AG08395 (cell line): Measurements from ENCODE around the gene LRRC37A2.
"Not testable (repeated sequence)": the region's sequence is repeated elsewhere in the genome, so short reads cannot be mapped to it uniquely, and the experiment has no call there.

Experiments
- DNase-seq: peaks from one replicate; pipeline ENCODE4 v3.0.0; 2012; ENCODE audit warnings: mixed read lengths, low spot score

The LRRC37A2 gene

DNA sequence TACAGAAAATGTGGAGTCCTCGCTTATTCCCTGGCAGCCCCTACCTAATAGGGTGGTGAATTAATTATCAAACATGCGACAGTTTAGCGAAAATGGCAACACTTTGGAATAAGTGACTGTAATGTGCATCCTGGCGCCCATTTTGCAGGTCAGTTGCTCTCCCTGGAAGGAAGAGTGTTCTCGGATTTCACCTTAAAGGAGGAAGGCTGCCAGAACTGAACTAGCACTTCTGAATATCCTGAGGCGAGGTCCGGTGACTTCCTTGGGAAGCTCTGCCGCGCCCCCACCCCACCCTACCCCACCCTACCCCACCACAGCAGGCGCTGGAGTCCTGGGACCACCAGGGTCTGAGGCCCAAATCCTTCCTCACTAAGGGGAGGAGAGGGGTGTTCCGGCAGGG, at the start of gene LRRC37A2:
Gene LRRC37A2, plus strand, starts transcription at position 301 of the 400 bp plus-strand sequence. CDS start 245 bp downstream, outside the sequence.
- not testable (repeated sequence) for DNase-seq

GRCh38 chr17:46467618-46468017, 44.6 kb upstream of the LRRC37A2 start:
- DNase-seq: not testable (repeated sequence)

DNA sequence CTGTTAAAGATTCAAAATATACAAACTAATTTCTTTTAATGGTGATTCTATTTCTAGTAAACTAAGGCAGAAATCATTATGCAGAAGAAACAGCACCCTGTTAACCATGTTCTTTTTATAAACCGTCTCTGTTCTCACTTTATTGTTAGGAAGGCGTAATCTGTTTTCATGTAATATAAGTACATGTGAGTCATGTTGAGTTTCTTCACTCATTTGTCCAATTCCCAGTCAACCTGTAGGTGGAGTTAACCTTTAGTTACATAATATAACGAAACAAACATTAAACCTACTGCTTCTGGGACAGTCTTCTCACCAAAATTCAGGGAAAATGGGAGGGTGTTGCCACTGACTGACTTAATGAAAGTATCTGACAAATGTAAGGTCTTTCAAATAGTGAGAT, 37.8 kb upstream of the LRRC37A2 start:
- not testable (repeated sequence) for DNase-seq

DNA sequence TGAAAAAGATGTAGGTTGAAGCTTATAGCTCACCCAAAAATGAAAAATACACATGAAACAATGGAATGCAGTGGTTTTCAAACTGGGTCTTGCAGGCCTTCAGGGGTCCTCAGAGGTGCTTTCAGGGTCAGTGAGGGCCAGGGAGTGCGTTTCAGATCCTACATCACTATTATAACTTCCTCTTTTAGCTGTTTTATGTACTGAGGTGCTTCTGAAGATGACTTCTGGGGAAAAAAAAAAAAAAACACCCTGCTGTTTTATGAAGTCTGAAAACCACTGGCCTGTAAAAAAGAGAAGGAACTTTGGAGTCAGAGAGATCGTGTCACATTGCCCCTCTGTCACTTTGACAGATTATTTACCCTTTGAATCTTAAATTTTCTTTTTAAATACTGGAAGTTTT, 36.7 kb upstream of the LRRC37A2 start:
- not testable (repeated sequence) for DNase-seq

GRCh38 chr17:46478823-46479222, 33.4 kb upstream of the LRRC37A2 start:
- not testable (repeated sequence) for DNase-seq

DNA sequence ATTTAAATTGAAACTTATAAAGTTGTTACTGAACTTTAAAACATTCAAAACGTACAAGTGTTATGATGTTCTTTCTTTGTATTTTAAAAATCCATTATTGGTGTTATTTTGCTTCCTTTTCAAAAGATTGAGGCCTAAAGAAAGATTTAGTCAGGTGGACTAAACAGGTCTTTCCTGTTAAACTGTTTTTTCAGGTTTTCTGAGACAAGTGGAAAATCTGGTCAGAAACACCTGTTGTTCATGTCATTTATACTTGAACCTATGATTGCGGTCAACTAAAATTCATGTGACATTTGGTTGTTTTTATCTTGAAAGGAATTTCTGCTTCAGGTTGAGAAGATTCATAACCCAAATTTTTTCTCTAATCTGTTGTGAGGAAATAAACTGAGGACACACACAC, 31.0 kb upstream of the LRRC37A2 start:
- not testable (repeated sequence) for DNase-seq

DNA sequence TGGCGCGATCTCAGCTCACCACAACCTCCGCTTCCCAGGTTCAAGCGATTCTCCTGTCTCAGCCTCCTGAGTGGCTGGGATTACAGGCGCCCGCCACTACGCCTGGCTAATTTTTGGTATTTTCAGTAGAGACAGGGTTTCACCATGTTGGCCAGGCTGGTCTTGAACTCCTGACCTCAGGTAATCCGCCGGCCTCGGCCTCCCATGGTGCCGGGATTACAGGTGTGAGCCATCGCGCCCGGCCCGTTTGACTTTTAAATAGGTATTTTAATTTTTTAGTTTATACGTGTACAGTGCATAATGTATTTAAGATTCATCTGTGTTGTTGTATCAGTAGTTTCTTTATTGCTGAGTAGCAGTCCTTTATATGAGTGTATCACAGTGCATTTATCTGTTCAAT, 20.2 kb upstream of the LRRC37A2 start:
- not testable (repeated sequence) for DNase-seq

DNA sequence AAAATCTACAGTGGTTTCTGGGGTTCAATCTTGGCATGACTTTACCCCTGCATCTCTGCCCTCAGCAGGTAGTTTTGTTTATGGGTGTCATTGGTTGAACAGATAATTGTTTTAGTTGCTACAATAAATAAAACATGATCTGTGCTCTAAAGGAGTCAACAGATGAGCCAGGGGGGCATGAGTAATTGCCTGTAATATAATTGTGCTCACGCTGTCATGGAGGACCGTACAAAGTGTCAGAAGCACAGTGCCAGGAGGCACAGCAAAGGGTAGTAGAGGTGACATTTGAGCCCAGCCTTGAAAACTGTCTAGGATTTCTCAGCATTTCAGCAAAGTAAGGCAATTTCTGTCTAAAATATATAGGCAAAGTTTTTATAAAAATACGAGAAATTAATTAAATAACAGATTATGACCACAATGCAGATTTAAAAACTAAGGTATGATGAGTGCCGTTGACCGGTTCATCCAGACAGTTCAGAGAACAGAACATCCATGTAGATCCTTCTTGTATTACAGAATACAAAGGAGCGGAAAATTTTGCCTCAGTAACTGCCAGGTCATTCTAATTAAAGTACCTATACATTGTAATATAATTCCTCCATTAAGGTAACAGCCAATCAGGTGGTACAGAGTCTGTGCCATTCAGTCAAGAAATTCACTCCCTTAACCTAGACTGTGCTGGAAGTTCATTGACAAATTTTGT, 12.7 kb upstream of the LRRC37A2 start:
- DNase-seq: not testable (repeated sequence)

DNA sequence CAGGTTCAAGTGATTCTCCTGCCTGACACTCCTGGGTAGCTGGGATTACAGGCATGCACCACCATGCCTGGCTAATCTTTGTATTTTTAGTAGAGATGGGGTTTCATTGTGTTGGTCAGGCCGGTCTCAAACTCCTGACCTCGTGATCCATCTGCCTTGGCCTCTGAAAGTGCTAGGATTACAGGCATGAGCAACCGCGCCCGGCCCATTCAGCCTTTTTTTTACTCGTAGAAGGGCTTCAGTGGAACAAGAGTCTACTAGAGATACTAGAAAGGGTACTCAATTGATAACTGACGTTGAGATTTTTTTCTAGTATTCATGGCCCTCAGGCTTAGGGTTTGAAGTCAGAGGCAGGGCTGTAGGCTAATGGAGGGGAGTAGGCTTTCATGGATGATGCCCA, 6.4 kb upstream of the LRRC37A2 start:
- not testable (repeated sequence) for DNase-seq

- not testable (repeated sequence) for DNase-seq
These were observed 22.4 kb downstream of the LRRC37A2 start for GRCh38 chr17:46534716-46535115.

DNA sequence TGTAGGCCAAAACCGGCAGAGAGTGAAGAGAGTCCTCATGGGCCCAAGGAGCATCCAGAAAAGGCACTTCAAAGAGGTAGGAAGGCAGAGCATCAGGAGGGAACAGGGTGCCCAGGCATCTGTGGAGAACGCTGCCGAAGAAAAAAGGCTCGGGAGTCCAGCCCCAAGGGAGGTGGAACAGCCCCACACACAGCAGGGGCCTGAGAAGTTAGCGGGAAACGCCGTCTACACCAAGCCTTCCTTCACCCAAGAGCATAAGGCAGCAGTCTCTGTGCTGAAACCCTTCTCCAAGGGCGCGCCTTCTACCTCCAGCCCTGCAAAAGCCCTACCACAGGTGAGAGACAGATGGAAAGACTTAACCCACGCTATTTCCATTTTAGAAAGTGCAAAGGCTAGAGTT, 36.3 kb downstream of the LRRC37A2 start:
- DNase-seq: not testable (repeated sequence)

GRCh38 chr17:46559155-46559554, 46.9 kb downstream of the LRRC37A2 start:
- DNase-seq: not testable (repeated sequence)

DNA sequence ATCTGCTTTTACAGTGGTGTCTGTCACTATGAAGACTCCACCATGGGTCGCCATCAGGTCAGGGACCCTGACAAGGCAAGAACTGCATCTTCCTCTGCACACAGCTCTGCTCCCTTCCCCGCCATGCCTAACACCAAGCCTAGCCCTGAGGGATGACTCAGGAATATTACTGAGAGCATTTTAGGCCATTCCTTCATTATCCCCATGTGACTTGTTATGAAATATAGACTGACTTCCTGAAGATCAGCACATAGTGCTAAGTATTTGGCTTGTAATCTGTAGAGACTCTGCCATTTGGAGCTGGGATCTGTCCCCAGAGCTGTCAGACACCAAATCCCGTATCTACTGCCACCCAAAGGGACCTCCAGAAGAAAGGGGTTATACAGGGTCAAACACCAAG, 47.8 kb downstream of the LRRC37A2 start:
- DNase-seq: not testable (repeated sequence)

GRCh38 chr17:46566284-46566683, 54.0 kb downstream of the LRRC37A2 start:
- DNase-seq: not testable (repeated sequence)

DNA sequence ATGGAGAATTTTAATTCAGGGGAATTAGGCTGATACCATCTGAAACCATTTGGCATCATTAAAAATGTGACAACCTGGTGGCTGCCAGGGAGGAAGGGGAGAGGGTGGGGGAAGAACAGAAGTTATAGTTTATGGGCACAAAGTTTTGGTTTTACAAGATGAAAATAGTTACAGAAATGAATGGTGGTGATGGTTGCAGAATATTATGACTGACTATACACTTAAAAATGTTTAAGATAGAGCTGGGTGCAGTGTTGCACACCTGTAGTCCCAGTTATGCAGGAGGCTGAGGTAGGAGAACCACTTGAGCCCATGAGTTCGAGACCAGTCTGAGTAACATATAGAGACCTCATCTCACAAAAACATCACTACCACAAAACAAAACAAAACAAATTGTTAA, 54.7 kb downstream of the LRRC37A2 start:
- not testable (repeated sequence) for DNase-seq

- DNase-seq: not testable (repeated sequence)
These were observed 59.5 kb downstream of the LRRC37A2 start for GRCh38 chr17:46571796-46572195.

- not testable (repeated sequence) for DNase-seq
These were observed 67.1 kb downstream of the LRRC37A2 start, which contains the start of gene ARL17A for GRCh38 chr17:46579083-46580075. TSS of gene ARL17A (minus strand) at chr17:46579691. CDS start at chr17:46576322, 3,369 bp downstream.

- not testable (repeated sequence) for DNase-seq
These were observed 67.8 kb downstream of the LRRC37A2 start for GRCh38 chr17:46580082-46580481.

- DNase-seq: not testable (repeated sequence)
These were observed 73.2 kb downstream of the LRRC37A2 start for GRCh38 chr17:46585444-46585843.

GRCh38 chr17:46590157-46591146, 78.2 kb downstream of the LRRC37A2 start, which contains the start of gene NSF:
TSS of gene NSF (plus strand) at chr17:46590669. CDS start at chr17:46590776, 107 bp downstream.
- not testable (repeated sequence) for DNase-seq

GRCh38 chr17:46591332-46591731, 79.1 kb downstream of the LRRC37A2 start:
- not testable (repeated sequence) for DNase-seq
